Loucy (cell line): ENCODE data around the gene TRIM31.

ENCODE experiments used
- H2AFZ ChIP-seq: fragments of 200-600 bp; sonication (generic); 2 replicates; pipeline ENCODE4 v1.6.0; 2016; ENCODE audit warnings: antibody characterized with exemption, mild to moderate bottlenecking, low read length, moderate library complexity
- H3F3A ChIP-seq: fragments of 200-600 bp; 2 replicates; pipeline ENCODE4 v1.6.0; 2016; ENCODE audit warnings: antibody characterized with exemption, low read depth, mild to moderate bottlenecking
- H3K27me3 ChIP-seq: fragments of 200-600 bp; sonication (generic); 2 replicates; pipeline ENCODE4 v1.6.1; 2014; ENCODE audit warnings: low read length, mild to moderate bottlenecking; ENCODE audit not compliant: insufficient read depth, poor library complexity, severe bottlenecking
- H3K36me3 ChIP-seq: fragments of 200-600 bp; sonication (generic); 2 replicates; pipeline ENCODE4 v1.6.1; 2016; ENCODE audit warnings: low read length; ENCODE audit not compliant: insufficient read depth
- H3K4me1 ChIP-seq: fragments of 200-600 bp; sonication (generic); 2 replicates; pipeline ENCODE4 v1.5.1; 2014; ENCODE audit warnings: low read length, mild to moderate bottlenecking; ENCODE audit not compliant: insufficient read depth, poor library complexity, severe bottlenecking
- H3K4me2 ChIP-seq: fragments of 200-600 bp; sonication (generic); 2 replicates; pipeline ENCODE4 v1.6.0; 2014; ENCODE audit warnings: antibody characterized with exemption, low read length, low read depth, mild to moderate bottlenecking; ENCODE audit not compliant: poor library complexity, severe bottlenecking
- H3K4me3 ChIP-seq: fragments of 200-600 bp; sonication (generic); 2 replicates; pipeline ENCODE4 v1.5.1; 2014; ENCODE audit warnings: low read length, mild to moderate bottlenecking, mixed read lengths; ENCODE audit not compliant: poor library complexity, severe bottlenecking
- H3K79me2 ChIP-seq: fragments of 200-600 bp; sonication (generic); 2 replicates; pipeline ENCODE4 v1.6.1; 2014; ENCODE audit warnings: low read length; ENCODE audit not compliant: insufficient read depth
- H3K9ac ChIP-seq: fragments of 200-600 bp; sonication (generic); 2 replicates; pipeline ENCODE4 v1.6.0; 2014; ENCODE audit warnings: mild to moderate bottlenecking, low read depth, low read length, moderate library complexity; ENCODE audit not compliant: poor library complexity, severe bottlenecking
- H3K9me2 ChIP-seq: fragments of 200-600 bp; sonication (generic); replicated peaks from 2 replicates; pipeline ENCODE4 v1.6.1; 2016; ENCODE audit warnings: low read depth, low read length, mixed read lengths
- H3K9me3 ChIP-seq: fragments of 200-600 bp; sonication (generic); 2 replicates; pipeline ENCODE4 v1.6.1; 2014; ENCODE audit warnings: mild to moderate bottlenecking, antibody characterized with exemption, low read length, low read depth; ENCODE audit not compliant: insufficient read depth
- H4K20me1 ChIP-seq: fragments of 200-600 bp; sonication (generic); 2 replicates; pipeline ENCODE4 v1.6.0; 2014; ENCODE audit warnings: antibody characterized with exemption, low read length, mild to moderate bottlenecking; ENCODE audit not compliant: insufficient read depth, poor library complexity, severe bottlenecking
- EZH2phosphoT487 ChIP-seq: fragments of 200-600 bp; IDR thresholded peaks from 2 replicates; pipeline ENCODE4 v1.6.1; 2018; ENCODE audit warnings: antibody characterized with exemption, mild to moderate bottlenecking, moderate library complexity, borderline replicate concordance
- TF ChIP-seq, protein P1 (sequence below): fragments of 200-600 bp; sonication (generic); conservative IDR thresholded peaks from 2 replicates; pipeline ENCODE4 v1.5.1; 2014; ENCODE audit warnings: mild to moderate bottlenecking, antibody characterized with exemption, low read length

TRIM31 gene

DNA sequence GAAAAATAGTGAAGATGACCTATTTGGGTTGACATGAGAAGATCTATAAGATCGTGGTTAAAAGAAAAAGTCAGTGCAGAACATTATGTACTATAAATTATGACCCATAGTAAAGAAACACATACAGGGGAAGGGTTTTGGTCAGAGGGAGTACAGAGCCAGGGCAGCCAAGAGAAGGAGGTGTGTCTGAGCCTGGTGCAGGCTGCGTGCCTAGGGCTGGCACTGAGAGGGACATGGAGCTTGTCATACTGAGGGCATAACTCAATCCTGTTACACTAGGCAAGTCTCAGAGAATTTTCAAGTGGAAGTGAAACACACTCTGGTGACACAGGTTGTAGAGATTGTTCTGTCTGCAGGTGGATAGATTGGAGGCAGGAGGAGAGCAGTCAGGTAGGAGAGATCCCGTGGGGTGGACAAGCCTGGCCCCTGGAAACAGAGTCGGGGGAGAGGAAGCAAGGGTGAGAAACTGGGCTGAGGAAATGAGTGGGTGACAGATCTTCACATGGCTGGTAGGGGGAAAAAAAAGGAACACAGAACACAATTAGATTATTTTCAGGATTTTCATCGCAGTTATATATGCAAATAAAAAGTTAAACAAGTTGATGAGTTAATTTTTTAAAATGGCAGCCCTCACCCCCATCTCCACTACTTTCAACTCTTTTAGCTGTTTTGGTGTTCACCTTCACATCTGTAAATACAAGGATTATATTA is 18.8 kb downstream of the TRIM31 start:
- H3K36me3 ChIP-seq, result no peaks in the 10 kb centered on the region
- H3K79me2 ChIP-seq, result no peaks in the 10 kb centered on the region
- H3K9me2 ChIP-seq, result no peaks in the 10 kb centered on the region
- H3K4me2 ChIP-seq, result no peak overlapping the region
- no peaks in the 10 kb centered on the region for H3K9me3 ChIP-seq
- TF ChIP-seq, protein P1, sequence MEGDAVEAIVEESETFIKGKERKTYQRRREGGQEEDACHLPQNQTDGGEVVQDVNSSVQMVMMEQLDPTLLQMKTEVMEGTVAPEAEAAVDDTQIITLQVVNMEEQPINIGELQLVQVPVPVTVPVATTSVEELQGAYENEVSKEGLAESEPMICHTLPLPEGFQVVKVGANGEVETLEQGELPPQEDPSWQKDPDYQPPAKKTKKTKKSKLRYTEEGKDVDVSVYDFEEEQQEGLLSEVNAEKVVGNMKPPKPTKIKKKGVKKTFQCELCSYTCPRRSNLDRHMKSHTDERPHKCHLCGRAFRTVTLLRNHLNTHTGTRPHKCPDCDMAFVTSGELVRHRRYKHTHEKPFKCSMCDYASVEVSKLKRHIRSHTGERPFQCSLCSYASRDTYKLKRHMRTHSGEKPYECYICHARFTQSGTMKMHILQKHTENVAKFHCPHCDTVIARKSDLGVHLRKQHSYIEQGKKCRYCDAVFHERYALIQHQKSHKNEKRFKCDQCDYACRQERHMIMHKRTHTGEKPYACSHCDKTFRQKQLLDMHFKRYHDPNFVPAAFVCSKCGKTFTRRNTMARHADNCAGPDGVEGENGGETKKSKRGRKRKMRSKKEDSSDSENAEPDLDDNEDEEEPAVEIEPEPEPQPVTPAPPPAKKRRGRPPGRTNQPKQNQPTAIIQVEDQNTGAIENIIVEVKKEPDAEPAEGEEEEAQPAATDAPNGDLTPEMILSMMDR, result no peak
- no peak for TF ChIP-seq EZH2phosphoT487
- H3K4me3 ChIP-seq, result no peak overlapping the region
- no peaks in the 10 kb centered on the region for H3F3A ChIP-seq
- H2AFZ ChIP-seq, result no peak overlapping the region
- no peaks in the 10 kb centered on the region for H4K20me1 ChIP-seq
- H3K4me1 ChIP-seq, result peaks cover 13% of the 10 kb centered on the region
- no peaks in the 10 kb centered on the region for H3K27me3 ChIP-seq
- H3K9ac ChIP-seq, result no peak overlapping the region

- Histone ChIP-seq H3K9me2 (no peaks in the 10 kb centered on the region), H2AFZ (no peak overlapping the region), H3K4me2 (no peak overlapping the region), H3K27me3 (no peaks in the 10 kb centered on the region), H3K9me3 (no peaks in the 10 kb centered on the region), H3K4me3 (no peak overlapping the region), H3K4me1 (peaks cover 4% of the 10 kb centered on the region), H3K36me3 (no peaks in the 10 kb centered on the region), H3K79me2 (no peaks in the 10 kb centered on the region), H3F3A (no peaks in the 10 kb centered on the region), H4K20me1 (no peaks in the 10 kb centered on the region), H3K9ac (no peak overlapping the region)
- TF ChIP-seq EZH2phosphoT487, result no peak
- TF ChIP-seq, protein P1, result no peak
Measured at GRCh38 chr6:30092852-30093543, 19.9 kb downstream of the TRIM31 start.

DNA sequence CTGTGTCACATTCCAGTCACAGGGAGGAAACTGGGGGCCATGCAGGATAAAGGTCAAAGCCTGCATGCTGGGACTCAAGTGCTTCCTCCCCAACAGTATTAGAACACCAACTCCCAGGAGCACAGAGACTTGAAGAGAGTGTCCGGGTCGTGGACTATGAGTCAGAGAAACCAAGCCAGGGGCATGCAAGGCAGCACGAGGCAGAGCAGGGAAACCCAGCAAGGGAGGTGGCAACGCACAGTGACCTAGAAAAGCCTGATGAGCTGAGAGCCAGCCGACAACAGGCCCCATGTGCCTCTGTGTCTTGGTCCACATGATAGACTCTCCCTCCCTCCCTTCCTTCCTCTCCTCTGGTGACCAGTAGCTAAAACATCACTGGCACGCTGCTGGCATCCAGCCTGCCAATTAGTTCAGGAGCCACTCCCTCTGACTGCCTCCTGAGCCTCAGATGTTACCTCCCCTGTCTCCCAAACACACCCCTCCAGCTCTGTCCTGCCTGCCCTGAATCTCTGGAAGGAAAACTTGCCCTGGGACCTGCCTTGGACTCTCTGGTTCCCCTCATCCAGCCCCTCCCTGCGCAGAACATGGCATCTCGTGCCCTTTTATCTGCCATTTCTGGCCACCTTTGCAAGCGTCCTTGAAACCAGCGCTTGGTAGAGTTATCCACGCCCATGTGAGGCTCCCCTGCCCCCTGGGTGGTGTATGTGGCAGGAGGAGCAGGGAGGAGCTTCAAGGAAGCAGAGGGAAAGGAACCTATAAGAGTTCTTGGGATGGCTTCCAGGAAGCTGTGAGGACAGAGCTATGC is 21.1 kb downstream of the TRIM31 start:
- no peaks in the 10 kb centered on the region for H3K4me1 ChIP-seq
- H3K9me2 ChIP-seq, result no peaks in the 10 kb centered on the region
- no peaks in the 10 kb centered on the region for H3K36me3 ChIP-seq
- H3K27me3 ChIP-seq, result no peaks in the 10 kb centered on the region
- no peak overlapping the region for H2AFZ ChIP-seq
- H3K9me3 ChIP-seq, result no peaks in the 10 kb centered on the region
- TF ChIP-seq EZH2phosphoT487, result no peak
- TF ChIP-seq, protein P1, result no peak
- H3K9ac ChIP-seq, result no peak overlapping the region
- H4K20me1 ChIP-seq, result no peaks in the 10 kb centered on the region
- H3F3A ChIP-seq, result no peaks in the 10 kb centered on the region
- no peak overlapping the region for H3K4me2 ChIP-seq
- H3K79me2 ChIP-seq, result no peaks in the 10 kb centered on the region
- no peak overlapping the region for H3K4me3 ChIP-seq
